ENCODE results near the gene BLNK.

BLNK gene

GRCh38 chr10:96271016-96271815 is at the start of gene BLNK:
Gene BLNK (minus strand): TSS chr10:96271569. CDS start chr10:96271398, 171 bp downstream.
- DNase-seq: no peak
- TF ChIP-seq CTCF (IDR thresholded peaks at IDR 0.05; ENCODE audit: borderline replicate concordance, extremely low read depth, low read length, poor library complexity, severe bottlenecking) (no peak), EZH2 (IDR thresholded peaks at IDR 0.05; ENCODE audit: borderline replicate concordance, low read depth, low read length, severe bottlenecking) (no peak)
- H3K4me1 ChIP-seq (ENCODE audit: insufficient read depth, low read length): peaks cover 6% of the 10 kb centered on the region
- H3K27ac ChIP-seq (ENCODE audit: low read length): no peak within 1 kb of the TSS
- H3K36me3 ChIP-seq (ENCODE audit: insufficient read depth, low read length): no peaks in the 10 kb centered on the region
- H3K79me2 ChIP-seq (ENCODE audit: insufficient read depth, low read length): no peaks in the 10 kb centered on the region
- ATAC-seq (ENCODE audit: insufficient read depth, low read depth): no peak
- no peak within 1 kb of the TSS for H3K4me2 ChIP-seq (ENCODE audit: insufficient read depth, low read length)
- no peak within 1 kb of the TSS for H3K9ac ChIP-seq (ENCODE audit: low read depth, low read length)
- H2AFZ ChIP-seq (ENCODE audit: low read depth, low read length): no peak within 1 kb of the TSS
- H3K9me3 ChIP-seq (ENCODE audit: insufficient read depth, low read length, severe bottlenecking): no peaks in the 10 kb centered on the region
- no peak within 1 kb of the TSS for H3K4me3 ChIP-seq (ENCODE audit: low read depth in 1 of 2, low read length in 2 of 2)
- H3K27me3 ChIP-seq (ENCODE audit: insufficient read depth, low read length, poor library complexity): no peaks in the 10 kb centered on the region
- H4K20me1 ChIP-seq (ENCODE audit: insufficient read depth, low read length): no peaks in the 10 kb centered on the region

DNA sequence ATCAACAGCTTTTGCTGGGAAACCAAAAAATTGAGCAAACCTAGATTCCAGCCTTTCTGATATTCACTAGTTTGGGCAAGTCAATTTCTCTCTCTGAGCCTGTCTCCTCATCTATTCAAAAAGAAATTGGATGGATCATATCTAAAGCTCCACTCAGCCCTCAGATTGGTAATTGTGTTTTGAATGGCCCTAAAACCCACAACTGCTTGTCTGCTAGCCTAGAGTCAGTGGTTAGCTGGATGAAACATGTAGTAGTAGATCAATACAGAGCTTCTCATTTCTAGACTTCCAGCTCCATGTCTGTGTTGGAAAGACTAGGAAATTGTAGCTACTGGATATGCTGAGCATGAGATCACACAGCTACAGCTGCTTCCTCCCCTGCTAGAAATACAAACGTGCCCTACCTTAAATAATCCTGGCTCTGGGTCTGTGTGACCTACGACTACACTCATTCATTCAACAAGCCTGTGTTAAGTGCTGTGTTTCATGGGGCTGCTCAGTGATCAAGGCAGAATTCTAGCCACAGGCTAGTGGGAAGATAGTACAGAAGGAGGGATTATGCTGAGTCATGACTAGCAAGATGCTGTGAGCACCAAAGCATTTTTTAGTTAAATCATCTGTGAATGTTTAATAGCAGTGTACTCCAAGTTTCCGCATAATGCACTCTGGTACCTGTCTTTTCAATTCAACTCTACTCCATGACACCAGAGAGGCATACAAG is 48.5 kb upstream of the BLNK start:
- H2AFZ ChIP-seq (ENCODE audit: low read depth, low read length): no peak overlapping the region
- no peak overlapping the region; the same call in 1 of the 2 replicates for H3K27ac ChIP-seq (ENCODE audit: low read length)
- H3K9ac ChIP-seq (ENCODE audit: low read depth, low read length): no peak overlapping the region
- ATAC-seq (ENCODE audit: insufficient read depth, low read depth) (no peak), DNase-seq (no peak)
- H3K27me3 ChIP-seq (ENCODE audit: insufficient read depth, low read length, poor library complexity): no peaks in the 10 kb centered on the region
- H3K79me2 ChIP-seq (ENCODE audit: insufficient read depth, low read length): peaks cover 21% of the 10 kb centered on the region
- no peak overlapping the region for H3K4me2 ChIP-seq (ENCODE audit: insufficient read depth, low read length)
- no peak overlapping the region for H3K4me3 ChIP-seq (ENCODE audit: low read depth in 1 of 2, low read length in 2 of 2)
- H3K9me3 ChIP-seq (ENCODE audit: insufficient read depth, low read length, severe bottlenecking): no peaks in the 10 kb centered on the region
- H3K36me3 ChIP-seq (ENCODE audit: insufficient read depth, low read length): peaks cover 88% of the 10 kb centered on the region
- peaks cover 12% of the 10 kb centered on the region for H3K4me1 ChIP-seq (ENCODE audit: insufficient read depth, low read length)
- H4K20me1 ChIP-seq (ENCODE audit: insufficient read depth, low read length): no peaks in the 10 kb centered on the region; the same call in 1 of the 2 replicates
- TF ChIP-seq EZH2 (IDR thresholded peaks at IDR 0.05; ENCODE audit: borderline replicate concordance, low read depth, low read length, severe bottlenecking) (no peak), CTCF (IDR thresholded peaks at IDR 0.05; ENCODE audit: borderline replicate concordance, extremely low read depth, low read length, poor library complexity, severe bottlenecking) (no peak)

- no peak for ATAC-seq (ENCODE audit: insufficient read depth, low read depth)
- Histone ChIP-seq H2AFZ (ENCODE audit: low read depth, low read length) (no peak overlapping the region), H3K36me3 (ENCODE audit: insufficient read depth, low read length) (peaks cover 61% of the 10 kb centered on the region), H3K27ac (ENCODE audit: low read length) (no peak overlapping the region), H3K4me1 (ENCODE audit: insufficient read depth, low read length) (peaks cover 37% of the 10 kb centered on the region), H3K4me2 (ENCODE audit: insufficient read depth, low read length) (no peak overlapping the region), H4K20me1 (ENCODE audit: insufficient read depth, low read length) (no peaks in the 10 kb centered on the region), H3K9ac (ENCODE audit: low read depth, low read length) (no peak overlapping the region), H3K79me2 (ENCODE audit: insufficient read depth, low read length) (peaks cover 41% of the 10 kb centered on the region), H3K27me3 (ENCODE audit: insufficient read depth, low read length, poor library complexity) (no peaks in the 10 kb centered on the region), H3K9me3 (ENCODE audit: insufficient read depth, low read length, severe bottlenecking) (no peaks in the 10 kb centered on the region), H3K4me3 (ENCODE audit: low read depth in 1 of 2, low read length in 2 of 2) (no peak overlapping the region)
- peak; percentile 26 for TF ChIP-seq CTCF (IDR thresholded peaks at IDR 0.05; ENCODE audit: borderline replicate concordance, extremely low read depth, low read length, poor library complexity, severe bottlenecking)
- TF ChIP-seq EZH2 (IDR thresholded peaks at IDR 0.05; ENCODE audit: borderline replicate concordance, low read depth, low read length, severe bottlenecking): no peak
- DNase-seq: no peak
Observed at GRCh38 chr10:96317067-96317833, 45.9 kb upstream of the BLNK start.

Data from DND-41 (cell line).